Astrocyte (in vitro differentiated cells and primary cell): ENCODE data around the gene PYGB. TPM values are rescaled to one million over a fixed set of nuclear protein-coding genes. Genes with fewer than 3 reads are reported as not detected.

Source experiments
- DNase-seq: peaks from one replicate; pipeline ENCODE4 v3.0.0-alpha.2; 2010; ENCODE audit warnings: low read depth
- FAIRE-seq: peaks from 2 replicates; lab custom pipeline; 2011; peaks lifted over from hg19 to GRCh38; lab: Jason Lieb, UNC
- H2AFZ ChIP-seq: 2 replicates; pipeline ENCODE4 v1.6.0; 2012; ENCODE audit warnings: low read depth, low read length, inconsistent platforms
- H3K27ac ChIP-seq: 2 replicates; pipeline ENCODE4 v1.5.1; 2011; ENCODE audit warnings: low read depth, low read length, inconsistent platforms
- H3K27me3 ChIP-seq: 2 replicates; pipeline ENCODE4 v1.6.0; 2011; ENCODE audit warnings: low read length, inconsistent platforms; ENCODE audit not compliant: insufficient read depth
- H3K36me3 ChIP-seq: 2 replicates; pipeline ENCODE4 v1.5.1; 2011; ENCODE audit warnings: low read length, inconsistent platforms; ENCODE audit not compliant: insufficient read depth
- H3K4me1 ChIP-seq: 2 replicates; pipeline ENCODE4 v1.5.1; 2011; ENCODE audit warnings: low read length, inconsistent platforms; ENCODE audit not compliant: insufficient read depth
- H3K4me2 ChIP-seq: 2 replicates; pipeline ENCODE4 v1.6.0; 2012; ENCODE audit warnings: low read length, inconsistent platforms
- H3K4me3 ChIP-seq: 2 replicates; pipeline ENCODE4 v1.5.1; 2011; ENCODE audit warnings: low read depth, mild to moderate bottlenecking, low read length, inconsistent platforms; ENCODE audit not compliant: insufficient read depth
- H3K79me2 ChIP-seq: 2 replicates; pipeline ENCODE4 v1.6.0; 2012; ENCODE audit warnings: mild to moderate bottlenecking, low read length, inconsistent platforms; ENCODE audit not compliant: insufficient read depth
- H3K9ac ChIP-seq: 2 replicates; pipeline ENCODE4 v1.6.0; 2012; ENCODE audit warnings: mild to moderate bottlenecking, low read length, inconsistent platforms
- H3K9me3 ChIP-seq: 2 replicates; pipeline ENCODE4 v1.5.1; 2012; ENCODE audit warnings: low read depth, mild to moderate bottlenecking, low read length, inconsistent platforms; ENCODE audit not compliant: insufficient read depth
- H4K20me1 ChIP-seq: 2 replicates; pipeline ENCODE4 v1.6.0; 2012; ENCODE audit warnings: low read length, inconsistent platforms; ENCODE audit not compliant: insufficient read depth
- H3K27ac Mint-ChIP-seq: one replicate; pipeline ENCODE4 v1.8.0; 2021; ENCODE audit warnings: mild to moderate bottlenecking, mixed read lengths; ENCODE audit not compliant: unreplicated experiment
- H3K27me3 Mint-ChIP-seq: one replicate; pipeline ENCODE4 v1.8.0; 2021; ENCODE audit warnings: low read depth, mixed read lengths; ENCODE audit not compliant: unreplicated experiment
- H3K36me3 Mint-ChIP-seq: one replicate; pipeline ENCODE4 v1.8.0; 2021; ENCODE audit warnings: low read depth, mixed read lengths; ENCODE audit not compliant: unreplicated experiment
- H3K4me1 Mint-ChIP-seq: one replicate; pipeline ENCODE4 v1.8.0; 2021; ENCODE audit warnings: low read depth, mixed read lengths; ENCODE audit not compliant: unreplicated experiment
- H3K4me3 Mint-ChIP-seq: one replicate; pipeline ENCODE4 v1.8.0; 2021; ENCODE audit warnings: mild to moderate bottlenecking, moderate library complexity, mixed read lengths; ENCODE audit not compliant: unreplicated experiment
- H3K9me3 Mint-ChIP-seq: one replicate; pipeline ENCODE4 v1.8.0; 2021; ENCODE audit warnings: mild to moderate bottlenecking, mixed read lengths; ENCODE audit not compliant: unreplicated experiment
- EZH2 ChIP-seq: IDR thresholded peaks from 2 replicates; pipeline ENCODE4 v1.6.1; 2012; ENCODE audit warnings: mild to moderate bottlenecking, low read length, inconsistent platforms; ENCODE audit not compliant: insufficient read depth
- total RNA-seq: library from RNA; stranded (reverse); gene quantifications from 2 replicates; pipeline ENCODE4 v1.2.1, GENCODE V29; 2021
- TF ChIP-seq, protein P1 (sequence below): IDR thresholded peaks from 2 replicates; pipeline ENCODE4 v1.5.1; 2011; ENCODE audit warnings: low read depth, mild to moderate bottlenecking, inconsistent platforms, low read length, moderate library complexity; ENCODE audit not compliant: insufficient read depth

The PYGB gene
- total RNA-seq, 1 donor from 2014 or later = 206 TPM

DNA sequence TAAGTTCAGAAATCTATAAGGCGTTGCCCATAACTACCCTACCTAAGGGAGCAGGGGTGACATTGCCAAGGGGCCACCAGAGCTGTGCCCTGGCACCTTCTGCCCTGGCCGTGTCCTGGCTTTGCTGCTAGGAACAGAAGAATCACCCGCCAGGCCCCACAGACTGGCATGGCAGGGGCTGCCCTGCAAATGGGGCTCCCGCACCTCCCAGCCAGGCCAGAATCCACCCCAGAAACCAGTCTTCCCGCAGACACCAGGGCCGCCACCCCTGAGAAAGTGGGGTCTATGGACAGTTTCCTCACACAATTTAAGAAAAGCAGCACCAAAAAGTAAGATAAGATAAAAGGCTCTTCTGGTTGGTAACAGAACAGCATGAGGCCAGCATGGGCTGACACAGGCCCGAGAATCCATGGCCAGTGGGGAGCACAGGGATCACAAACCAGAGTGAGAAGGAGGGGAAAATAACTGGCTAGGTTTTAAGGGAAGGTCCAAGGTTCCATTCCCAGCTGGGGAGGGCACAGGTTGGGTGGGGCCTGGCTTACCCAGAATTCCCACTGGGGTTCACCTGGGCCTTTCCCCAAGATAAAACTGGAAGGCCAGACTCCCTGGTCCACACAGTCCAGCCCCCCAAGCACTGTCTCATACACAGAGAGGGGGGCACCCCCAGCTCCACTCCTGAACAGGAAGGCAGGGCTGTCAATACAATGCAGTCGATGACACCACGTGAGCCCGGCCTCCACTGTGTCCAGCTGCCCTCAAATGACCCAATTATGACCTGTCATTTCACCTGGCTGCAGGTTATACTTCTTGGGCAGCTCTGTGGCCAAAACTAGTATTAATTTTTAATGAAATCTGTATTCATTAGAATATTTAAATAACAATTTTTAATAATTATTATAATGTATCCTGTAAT, 59.4 kb downstream of the PYGB start:
- Histone ChIP-seq H3K4me3 (no peak overlapping the region), H2AFZ (no peak overlapping the region), H3K4me1 (peaks cover 33% of the 10 kb centered on the region), H3K27me3 (no peaks in the 10 kb centered on the region), H3K79me2 (no peaks in the 10 kb centered on the region), H3K4me2 (no peak overlapping the region), H3K9ac (no peak overlapping the region), H3K9me3 (no peaks in the 10 kb centered on the region), H3K36me3 (no peaks in the 10 kb centered on the region), H3K27ac (no peak overlapping the region), H4K20me1 (no peaks in the 10 kb centered on the region)
- no peak overlapping the region for H3K4me3 Mint-ChIP-seq
- peaks cover 32% of the 10 kb centered on the region for H3K4me1 Mint-ChIP-seq
- no peaks in the 10 kb centered on the region for H3K27me3 Mint-ChIP-seq
- TF ChIP-seq, protein P1, sequence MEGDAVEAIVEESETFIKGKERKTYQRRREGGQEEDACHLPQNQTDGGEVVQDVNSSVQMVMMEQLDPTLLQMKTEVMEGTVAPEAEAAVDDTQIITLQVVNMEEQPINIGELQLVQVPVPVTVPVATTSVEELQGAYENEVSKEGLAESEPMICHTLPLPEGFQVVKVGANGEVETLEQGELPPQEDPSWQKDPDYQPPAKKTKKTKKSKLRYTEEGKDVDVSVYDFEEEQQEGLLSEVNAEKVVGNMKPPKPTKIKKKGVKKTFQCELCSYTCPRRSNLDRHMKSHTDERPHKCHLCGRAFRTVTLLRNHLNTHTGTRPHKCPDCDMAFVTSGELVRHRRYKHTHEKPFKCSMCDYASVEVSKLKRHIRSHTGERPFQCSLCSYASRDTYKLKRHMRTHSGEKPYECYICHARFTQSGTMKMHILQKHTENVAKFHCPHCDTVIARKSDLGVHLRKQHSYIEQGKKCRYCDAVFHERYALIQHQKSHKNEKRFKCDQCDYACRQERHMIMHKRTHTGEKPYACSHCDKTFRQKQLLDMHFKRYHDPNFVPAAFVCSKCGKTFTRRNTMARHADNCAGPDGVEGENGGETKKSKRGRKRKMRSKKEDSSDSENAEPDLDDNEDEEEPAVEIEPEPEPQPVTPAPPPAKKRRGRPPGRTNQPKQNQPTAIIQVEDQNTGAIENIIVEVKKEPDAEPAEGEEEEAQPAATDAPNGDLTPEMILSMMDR = no peak
- no peak for TF ChIP-seq EZH2
- peaks cover 4% of the 10 kb centered on the region for H3K36me3 Mint-ChIP-seq
- FAIRE-seq (no peak), DNase-seq (no peak)
- no peak overlapping the region for H3K27ac Mint-ChIP-seq
- H3K9me3 Mint-ChIP-seq = no peaks in the 10 kb centered on the region

DNA sequence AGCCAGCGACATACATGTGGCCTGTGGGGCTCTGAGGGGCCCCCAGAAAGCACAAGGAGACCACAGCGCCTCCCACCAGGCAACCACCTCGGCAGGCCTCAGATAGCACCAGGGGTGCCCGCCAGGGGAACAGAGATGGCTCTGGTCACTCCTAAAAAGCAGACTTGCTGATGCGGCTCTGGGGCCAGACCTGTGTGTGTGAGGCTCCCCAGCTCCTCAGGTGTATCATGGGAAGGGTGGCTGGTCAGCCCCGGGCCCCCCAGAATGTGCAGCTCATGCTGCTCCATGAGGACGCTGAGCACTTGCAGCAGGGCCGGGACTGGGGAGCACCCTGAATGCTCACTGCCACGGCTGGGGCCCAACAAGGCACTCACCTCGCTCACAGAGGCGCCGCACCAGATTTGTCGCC, 60.2 kb downstream of the PYGB start:
- no peaks in the 10 kb centered on the region for H3K27me3 Mint-ChIP-seq
- TF ChIP-seq EZH2 = no peak
- TF ChIP-seq, protein P1 = no peak
- H3K9me3 Mint-ChIP-seq = no peaks in the 10 kb centered on the region
- Histone ChIP-seq H3K4me2 (no peak overlapping the region), H3K4me3 (no peak overlapping the region), H2AFZ (no peak overlapping the region), H3K36me3 (no peaks in the 10 kb centered on the region), H3K9ac (no peak overlapping the region), H3K4me1 (peaks cover 33% of the 10 kb centered on the region), H4K20me1 (no peaks in the 10 kb centered on the region), H3K9me3 (no peaks in the 10 kb centered on the region), H3K27ac (peak overlapping the region; percentile 95), H3K79me2 (no peaks in the 10 kb centered on the region), H3K27me3 (no peaks in the 10 kb centered on the region)
- peaks cover 4% of the 10 kb centered on the region for H3K36me3 Mint-ChIP-seq
- H3K27ac Mint-ChIP-seq = no peak overlapping the region
- no peak overlapping the region for H3K4me3 Mint-ChIP-seq
- peaks cover 32% of the 10 kb centered on the region for H3K4me1 Mint-ChIP-seq
- FAIRE-seq (no peak), DNase-seq (no peak)
